HEK293 (cell line): ENCODE results near the gene VHLL.

Source experiments
- REPIN1 ChIP-seq: fragments of 450-650 bp; formaldehyde crosslinking; IDR thresholded peaks from 2 replicates; pipeline ENCODE4 v1.5.1; 2017; ENCODE audit warnings: missing biosample characterization, missing genetic modification characterization, low read depth
- ZNF24 ChIP-seq: fragments of 450-650 bp; formaldehyde crosslinking; IDR thresholded peaks from 2 replicates; pipeline ENCODE4 v1.5.1; 2016; ENCODE audit warnings: missing biosample characterization, missing genetic modification characterization
- ZNF423 ChIP-seq: fragments of 450-650 bp; formaldehyde crosslinking; IDR thresholded peaks from 2 replicates; pipeline ENCODE4 v1.5.1; 2016; ENCODE audit warnings: missing biosample characterization, missing genetic modification characterization
- TF ChIP-seq, protein P1 (sequence below): fragments of 450-650 bp; formaldehyde crosslinking; IDR thresholded peaks from 2 replicates; pipeline ENCODE4 v1.5.1; 2016; ENCODE audit warnings: missing biosample characterization, missing genetic modification characterization
- TF ChIP-seq, protein P2 (sequence below): fragments of 450-650 bp; formaldehyde crosslinking; IDR thresholded peaks from 2 replicates; pipeline ENCODE4 v1.5.1; 2017; ENCODE audit warnings: missing biosample characterization, missing genetic modification characterization

DNA sequence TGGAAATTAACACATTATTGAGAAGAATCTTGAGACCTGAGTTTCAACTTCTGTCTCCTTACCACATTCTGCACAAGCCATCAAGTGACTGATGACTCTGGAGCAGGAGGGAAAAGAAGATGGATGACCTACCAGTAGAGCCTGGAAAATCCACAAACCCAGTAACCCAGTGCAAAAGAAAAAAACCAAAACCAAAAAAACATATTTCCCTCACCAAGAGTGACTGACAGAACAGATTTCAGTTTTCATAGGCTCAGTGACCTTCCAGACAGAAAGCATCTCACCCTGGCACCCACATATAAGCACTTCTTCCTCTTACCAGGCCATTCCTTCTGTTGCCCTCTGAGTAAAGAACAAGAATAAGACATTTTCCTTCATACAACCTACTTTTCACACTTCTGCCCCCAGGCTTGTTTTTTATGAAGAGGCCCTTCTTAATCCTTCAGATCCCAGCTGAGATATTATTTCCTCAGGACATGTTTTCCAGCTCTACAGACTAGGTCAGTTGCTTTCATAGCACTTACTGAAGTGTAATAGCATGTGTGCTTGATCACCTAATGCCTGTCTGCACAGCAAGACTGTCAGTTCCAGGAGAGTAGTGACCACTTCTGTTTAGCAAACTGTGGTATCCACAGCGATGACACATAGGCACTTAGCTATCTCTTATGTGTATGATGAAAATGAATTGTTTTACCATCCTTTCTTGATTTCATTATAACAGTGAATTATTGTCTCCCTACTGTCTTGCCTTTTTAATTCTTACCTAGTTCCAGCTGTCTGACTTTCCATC is 43.3 kb upstream of the VHLL start:
- TF ChIP-seq, protein P1, sequence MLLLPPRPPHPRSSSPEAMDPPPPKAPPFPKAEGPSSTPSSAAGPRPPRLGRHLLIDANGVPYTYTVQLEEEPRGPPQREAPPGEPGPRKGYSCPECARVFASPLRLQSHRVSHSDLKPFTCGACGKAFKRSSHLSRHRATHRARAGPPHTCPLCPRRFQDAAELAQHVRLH (tag by site-specific recombination): no peak
- TF ChIP-seq ZNF24 (tag by site-specific recombination): no peak
- TF ChIP-seq, protein P2, sequence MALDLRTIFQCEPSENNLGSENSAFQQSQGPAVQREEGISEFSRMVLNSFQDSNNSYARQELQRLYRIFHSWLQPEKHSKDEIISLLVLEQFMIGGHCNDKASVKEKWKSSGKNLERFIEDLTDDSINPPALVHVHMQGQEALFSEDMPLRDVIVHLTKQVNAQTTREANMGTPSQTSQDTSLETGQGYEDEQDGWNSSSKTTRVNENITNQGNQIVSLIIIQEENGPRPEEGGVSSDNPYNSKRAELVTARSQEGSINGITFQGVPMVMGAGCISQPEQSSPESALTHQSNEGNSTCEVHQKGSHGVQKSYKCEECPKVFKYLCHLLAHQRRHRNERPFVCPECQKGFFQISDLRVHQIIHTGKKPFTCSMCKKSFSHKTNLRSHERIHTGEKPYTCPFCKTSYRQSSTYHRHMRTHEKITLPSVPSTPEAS (tag by site-specific recombination): no peak
- TF ChIP-seq REPIN1 (tag by site-specific recombination): no peak
- no peak for TF ChIP-seq ZNF423 (tag by site-specific recombination)
